Sciatic nerve (tissue), 2 donors: ENCODE data around the gene MAN2B2. TPM values are rescaled to one million over a fixed set of nuclear protein-coding genes. Genes with fewer than 3 reads are reported as not detected.
A peak's percentile ranks its signal among the peaks of the same experiment; 100 is the strongest.
"Not testable (repeated sequence)": the region's sequence is repeated elsewhere in the genome, so short reads cannot be mapped to it uniquely, and the experiment has no call there.

Experiments used
- ATAC-seq: fragments of 200-7000 bp; cut with Tn5 transposase; one replicate; pipeline ENCODE4 v1.9.1; 2020; ENCODE audit warnings: mild to moderate bottlenecking, moderate library complexity
- DNase-seq: peaks from one replicate; pipeline ENCODE4 v3.0.0-alpha.2; 2020; ENCODE audit warnings: low spot score
- intact Hi-C: fragments of 100-400 bp; cut with DNase I; formaldehyde crosslinking; loops from one replicate; pipeline ENCODE4 v1.14.2; 2022
- total RNA-seq: library from RNA; stranded (reverse); fragmentation: NEBNext Ultra II Directional; extraction: Animal tissue kit (Norgen Biotek cat#: 25700); gene quantifications from one replicate; pipeline ENCODE4 v1.2.1, GENCODE V29; 2021
- donor health status: DM: no; HTN: no; CAD: no.
- donor health status: DM: no; HTN: no; CAD: no.

MAN2B2 gene
- total RNA-seq, 1 donor from 2014 or later, result 27.2 TPM

GRCh38 chr4:6649216-6649615, 74.2 kb downstream of the MAN2B2 start:
- ATAC-seq, result no peak
- intact Hi-C loops, result loop anchor here (10.0 kb wide), 1 partner anchor 56 kb away; the partner anchor contains the start of gene MRFAP1L1
- DNase-seq, result no peak

- intact Hi-C loops, DNase-seq, ATAC-seq: not testable (repeated sequence)
Observed at GRCh38 chr4:6654211-6654610, 79.2 kb downstream of the MAN2B2 start.

GRCh38 chr4:6655291-6655690, 80.3 kb downstream of the MAN2B2 start:
- DNase-seq, intact Hi-C loops, ATAC-seq: not testable (repeated sequence)

- no peak for DNase-seq
- no peak for ATAC-seq
- intact Hi-C loops, result no loop called here
Observed at GRCh38 chr4:6655924-6656323, 80.9 kb downstream of the MAN2B2 start.

GRCh38 chr4:6657242-6658208, 82.5 kb downstream of the MAN2B2 start:
- DNase-seq (no peak), ATAC-seq (no peak)
- intact Hi-C loops, result no loop called here

- intact Hi-C loops, result no loop called here
- ATAC-seq (peak; percentile 41), DNase-seq (no peak)
Observed at GRCh38 chr4:6658209-6658595, 83.2 kb downstream of the MAN2B2 start.

- peak; percentile 75 for ATAC-seq
- DNase-seq, result peak; percentile 74
- intact Hi-C loops, result no loop called here
Observed at GRCh38 chr4:6658597-6659075, 83.6 kb downstream of the MAN2B2 start.

- no peak for ATAC-seq
- intact Hi-C loops, result no loop called here
- DNase-seq, result no peak
Observed at GRCh38 chr4:6659897-6660296, 84.9 kb downstream of the MAN2B2 start.

GRCh38 chr4:6660430-6660829, 85.4 kb downstream of the MAN2B2 start:
- DNase-seq (no peak), ATAC-seq (peak; percentile 66)
- intact Hi-C loops, result no loop called here

GRCh38 chr4:6662591-6662990, 87.6 kb downstream of the MAN2B2 start:
- no peak for DNase-seq
- intact Hi-C loops, result no loop called here
- ATAC-seq, result no peak

- ATAC-seq (peak; percentile 40), DNase-seq (no peak)
- intact Hi-C loops, result no loop called here
Observed at GRCh38 chr4:6663596-6664393, 88.8 kb downstream of the MAN2B2 start.

GRCh38 chr4:6665320-6665654, 90.3 kb downstream of the MAN2B2 start:
- no peak for ATAC-seq
- intact Hi-C loops, result no loop called here
- DNase-seq, result no peak

GRCh38 chr4:6668391-6668790, 93.4 kb downstream of the MAN2B2 start:
- intact Hi-C loops, result no loop called here
- no peak for ATAC-seq
- no peak for DNase-seq

- intact Hi-C loops, result no loop called here
- no peak for ATAC-seq
- no peak for DNase-seq
Observed at GRCh38 chr4:6671648-6672047, 96.7 kb downstream of the MAN2B2 start.

GRCh38 chr4:6672131-6672530, 97.1 kb downstream of the MAN2B2 start:
- intact Hi-C loops, result no loop called here
- ATAC-seq (no peak), DNase-seq (no peak)

GRCh38 chr4:6672541-6673190, 97.7 kb downstream of the MAN2B2 start:
- intact Hi-C loops, ATAC-seq: not testable (repeated sequence)
- DNase-seq, result peak; percentile 56
